Right renal cortex interstitium (tissue), 3 donors: ENCODE results near the gene SNAI3. TPM values are rescaled to one million over a fixed set of nuclear protein-coding genes. Genes with fewer than 3 reads are reported as not detected.

ENCODE experiments used
- DNase-seq, 3 donors: peaks; one replicate each; pipeline ENCODE4 v3.0.0-alpha.2; 2013; ENCODE audit warnings: low read depth in 3 of 3, low spot score in 2 of 3
- polyA plus RNA-seq, 3 donors: library from polyadenylated mRNA; unstranded; fragments of 120-200 nt; gene quantifications; one replicate each; pipeline ENCODE4 v1.2.1, GENCODE V29; 2013; ENCODE audit not compliant: insufficient read length in 3 of 3

The SNAI3 gene
- polyA plus RNA-seq, 3 donors = 0.42 to 0.62 (median 0.47) TPM

GRCh38 chr16:88706229-88706964 is 20.1 kb upstream of the SNAI3 start, which contains the start of the genes CTU2 and RNF166:
TSS of gene CTU2 (plus strand) at chr16:88706503. CDS start at chr16:88706531, 28 bp downstream.
TSS of gene RNF166 (minus strand) at chr16:88706408. CDS start at chr16:88706325, 83 bp downstream.
- peak; percentile 65 to 66 (median 65) for DNase-seq

- DNase-seq = no peak
Measured at GRCh38 chr16:88705801-88706228, 19.5 kb upstream of the SNAI3 start.

DNA sequence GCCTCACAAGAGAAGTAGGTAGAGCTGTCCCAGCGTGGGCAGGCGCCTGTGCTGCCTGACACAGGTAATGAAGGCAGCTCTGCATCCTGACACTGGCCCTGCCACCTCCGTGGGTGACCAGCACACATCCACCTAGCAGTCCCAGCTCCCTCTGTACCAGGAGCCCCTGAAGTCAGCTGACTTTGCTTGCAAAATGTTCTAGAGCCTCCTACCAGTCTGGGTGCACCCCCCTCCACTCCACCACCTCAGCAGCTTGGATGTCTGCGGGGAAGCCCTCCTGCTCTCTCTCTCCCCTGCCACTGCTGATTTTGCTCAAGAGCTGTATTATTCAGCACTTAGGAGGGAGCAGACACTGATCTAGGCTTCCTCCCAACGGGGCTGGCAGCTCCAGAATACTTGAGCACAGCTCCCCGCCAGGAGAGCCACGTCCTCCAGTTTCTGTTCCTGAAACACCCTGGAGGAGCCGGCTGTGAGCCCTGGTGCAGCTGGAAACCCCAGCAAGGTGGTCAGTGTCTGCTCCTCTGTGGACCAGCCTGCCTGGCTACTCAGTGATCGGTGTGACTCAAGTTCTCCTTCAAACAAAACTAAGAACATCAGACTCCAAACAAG is 18.9 kb upstream of the SNAI3 start:
- DNase-seq = no peak

- DNase-seq = no peak
Measured at GRCh38 chr16:88703486-88704309, 17.4 kb upstream of the SNAI3 start.

DNA sequence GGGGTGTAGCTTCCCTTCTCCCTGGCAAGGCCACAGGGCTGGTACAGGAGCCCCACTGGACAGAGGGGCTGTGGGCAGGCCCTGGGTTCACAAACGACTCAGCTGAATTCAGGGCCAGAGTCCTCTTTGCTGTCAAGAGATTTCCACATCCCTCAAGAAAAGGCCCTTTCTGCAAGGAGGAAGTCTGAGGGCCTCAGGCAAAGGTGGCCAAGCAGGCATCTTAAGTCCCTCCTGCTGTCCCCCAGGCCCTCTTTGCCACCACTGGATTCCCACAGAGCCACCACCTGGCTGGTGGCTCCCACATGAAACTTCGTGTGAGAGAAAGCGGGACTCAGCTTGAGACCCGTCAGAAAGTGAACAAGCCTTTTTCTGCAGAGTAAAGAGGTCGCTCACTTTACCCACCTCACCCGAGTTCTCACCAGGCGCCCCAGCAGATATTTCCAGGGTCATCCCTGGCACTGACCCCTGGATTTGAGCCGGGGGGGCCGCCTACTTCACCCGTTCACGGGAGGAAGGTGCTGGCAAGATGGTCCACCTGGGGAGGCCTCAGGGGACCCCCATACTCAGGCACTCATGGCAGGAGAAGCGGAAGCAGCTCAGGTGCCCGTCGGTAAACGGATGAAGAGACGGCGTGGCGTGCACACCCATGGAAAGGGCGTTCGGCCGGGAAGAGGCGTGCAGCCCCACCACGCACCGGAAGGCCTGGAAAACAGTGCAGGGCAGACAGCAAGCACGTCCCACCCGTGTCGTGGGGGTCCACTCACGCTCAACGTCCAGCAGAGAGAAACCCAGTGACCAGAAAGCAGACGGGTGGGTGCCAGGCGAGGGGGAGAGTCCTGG is 16.3 kb upstream of the SNAI3 start:
- DNase-seq = no peak

GRCh38 chr16:88701581-88702370 is 15.5 kb upstream of the SNAI3 start:
- no peak for DNase-seq

DNA sequence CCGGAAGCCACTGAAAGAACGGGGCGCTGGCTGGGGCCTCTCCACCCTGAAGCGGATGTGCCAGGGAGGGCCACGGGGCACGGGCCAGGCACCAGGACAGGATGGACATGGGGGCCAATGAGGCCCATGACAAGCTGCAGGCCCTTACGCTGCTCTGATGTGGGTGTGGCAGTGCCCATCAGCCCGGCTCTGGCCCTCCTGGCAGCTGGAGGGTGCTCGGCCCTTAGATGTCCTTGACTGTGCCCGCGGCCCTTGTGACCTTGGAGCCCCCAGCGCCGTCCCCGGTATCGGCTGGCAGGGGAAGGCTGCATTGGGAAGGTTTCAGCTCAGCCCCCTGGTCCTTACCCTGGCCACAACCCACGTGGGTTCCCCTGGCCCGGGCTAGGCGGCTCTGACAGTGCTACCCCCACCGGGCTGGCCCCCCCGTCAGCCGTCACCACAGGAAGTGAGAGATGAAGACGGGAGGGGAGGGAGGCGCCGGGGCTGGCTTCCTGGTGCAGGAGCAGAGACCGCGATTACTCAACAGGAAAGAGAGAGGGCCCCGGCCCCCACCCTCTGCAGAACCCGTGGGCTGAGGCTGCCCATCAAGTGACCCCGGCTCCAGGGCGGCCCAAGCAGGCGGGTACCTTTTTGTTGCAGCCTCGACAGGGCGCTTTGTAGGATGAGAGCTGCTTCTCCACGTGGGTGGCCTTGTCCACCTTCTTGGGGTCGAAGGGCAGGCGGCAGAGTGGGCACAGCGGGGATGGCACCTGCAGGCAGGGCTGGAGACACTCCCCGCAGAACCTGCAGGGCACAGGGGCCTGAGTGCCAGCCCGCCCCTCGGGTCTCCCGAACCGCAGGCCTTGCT is 14.6 kb upstream of the SNAI3 start:
- peak in 1 of 3 donors; percentile 40 for DNase-seq

DNA sequence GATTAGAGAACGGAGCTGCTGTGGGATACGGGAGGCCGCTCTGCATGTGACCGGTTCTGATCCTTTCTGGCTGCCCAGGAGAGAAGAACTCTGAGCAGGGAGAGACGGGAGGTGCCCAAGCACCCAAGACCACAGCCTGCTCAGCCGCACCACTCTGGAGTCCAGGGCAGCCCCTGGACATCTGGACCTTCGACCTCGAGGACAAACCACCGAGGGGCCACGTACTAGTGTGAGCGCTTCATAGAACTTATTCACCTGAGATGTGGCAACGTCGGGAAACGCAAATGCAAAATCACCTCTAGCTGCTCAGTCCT is 14.0 kb upstream of the SNAI3 start:
- DNase-seq = no peak

- DNase-seq = no peak
Measured at GRCh38 chr16:88699180-88699579, 12.9 kb upstream of the SNAI3 start.

DNA sequence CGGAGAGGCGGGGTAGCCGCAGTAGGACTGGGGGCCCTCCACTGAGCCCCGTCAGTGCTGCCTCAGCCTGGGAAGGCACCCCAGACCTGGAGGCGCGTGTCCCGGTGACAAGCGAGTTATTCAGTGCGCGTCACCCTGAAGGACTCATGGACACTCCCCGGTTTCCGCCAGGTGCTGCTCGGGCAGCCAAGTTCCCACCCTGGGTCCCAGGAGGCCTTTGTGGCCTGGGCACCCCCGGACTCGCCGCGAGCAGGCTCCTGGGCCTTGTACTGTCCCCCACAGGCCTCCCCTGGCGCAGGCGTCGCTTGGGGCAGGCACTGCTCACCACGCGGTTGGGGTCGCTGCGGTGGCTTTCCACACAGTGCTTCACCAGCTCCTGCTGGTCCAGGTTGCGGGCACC is 12.3 kb upstream of the SNAI3 start:
- DNase-seq = no peak

DNA sequence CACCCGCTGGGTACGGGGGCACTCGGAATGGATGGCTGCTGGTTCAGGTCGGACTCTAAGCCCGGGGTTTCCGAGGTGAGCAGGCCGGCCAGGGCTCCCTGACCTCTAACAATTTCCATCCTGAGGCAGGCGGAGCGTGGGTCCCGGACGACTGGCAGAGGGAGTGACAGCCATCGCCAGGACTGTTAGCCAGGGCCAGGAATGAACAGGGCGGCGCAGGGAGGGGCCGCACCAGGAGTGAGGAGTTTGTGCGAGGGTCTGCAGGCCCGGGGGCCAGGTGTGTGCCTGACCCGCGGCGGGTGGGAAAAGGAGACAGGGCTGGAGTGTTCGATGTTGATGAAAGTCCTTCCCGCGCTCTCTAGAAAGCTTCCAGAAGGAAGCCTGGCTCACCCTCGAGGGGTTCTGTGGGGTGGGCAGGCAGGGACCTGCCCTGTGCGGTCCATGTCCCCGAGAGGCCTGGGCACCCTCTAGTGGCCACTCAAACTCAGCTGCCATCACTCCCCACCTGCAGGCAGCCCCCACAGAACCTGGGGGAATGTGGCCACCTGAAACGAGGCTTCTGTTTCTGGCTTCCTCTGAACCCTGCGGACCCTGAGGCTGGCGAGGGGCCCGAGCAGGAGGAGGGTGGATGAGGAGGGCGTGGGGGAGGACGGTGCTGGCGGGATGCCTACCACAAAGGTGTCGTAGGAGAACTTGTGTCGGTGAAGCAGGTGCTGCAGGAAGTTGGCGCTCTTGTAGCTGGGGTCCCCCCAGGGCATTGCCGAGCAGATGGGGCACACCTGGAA is 11.7 kb upstream of the SNAI3 start:
- no peak for DNase-seq

GRCh38 chr16:88697116-88697830 is 11.0 kb upstream of the SNAI3 start:
- DNase-seq = no peak

DNA sequence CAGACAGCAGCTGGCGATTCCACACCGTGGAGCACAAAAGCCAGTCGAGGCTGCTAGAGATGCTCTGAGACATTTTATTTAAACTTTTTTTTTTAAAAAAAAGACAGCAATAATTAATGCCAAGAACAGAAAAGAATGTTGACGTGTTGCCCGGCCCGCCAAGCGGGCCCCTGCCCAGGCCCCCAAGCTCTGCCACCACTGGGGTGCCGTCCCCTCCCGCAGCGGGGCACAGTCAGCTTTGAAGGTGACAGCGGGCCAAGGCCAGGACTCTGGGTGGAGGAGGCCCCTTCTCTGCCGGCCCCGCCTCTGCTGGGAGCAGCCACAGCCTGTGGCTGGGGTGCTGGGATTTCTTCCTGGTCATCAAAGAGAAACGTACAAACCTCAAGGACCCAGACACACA is 10.1 kb upstream of the SNAI3 start:
- no peak for DNase-seq

GRCh38 chr16:88695753-88696152 is 9.4 kb upstream of the SNAI3 start:
- no peak for DNase-seq

- DNase-seq = no peak
Measured at GRCh38 chr16:88695218-88695617, 8.9 kb upstream of the SNAI3 start.

DNA sequence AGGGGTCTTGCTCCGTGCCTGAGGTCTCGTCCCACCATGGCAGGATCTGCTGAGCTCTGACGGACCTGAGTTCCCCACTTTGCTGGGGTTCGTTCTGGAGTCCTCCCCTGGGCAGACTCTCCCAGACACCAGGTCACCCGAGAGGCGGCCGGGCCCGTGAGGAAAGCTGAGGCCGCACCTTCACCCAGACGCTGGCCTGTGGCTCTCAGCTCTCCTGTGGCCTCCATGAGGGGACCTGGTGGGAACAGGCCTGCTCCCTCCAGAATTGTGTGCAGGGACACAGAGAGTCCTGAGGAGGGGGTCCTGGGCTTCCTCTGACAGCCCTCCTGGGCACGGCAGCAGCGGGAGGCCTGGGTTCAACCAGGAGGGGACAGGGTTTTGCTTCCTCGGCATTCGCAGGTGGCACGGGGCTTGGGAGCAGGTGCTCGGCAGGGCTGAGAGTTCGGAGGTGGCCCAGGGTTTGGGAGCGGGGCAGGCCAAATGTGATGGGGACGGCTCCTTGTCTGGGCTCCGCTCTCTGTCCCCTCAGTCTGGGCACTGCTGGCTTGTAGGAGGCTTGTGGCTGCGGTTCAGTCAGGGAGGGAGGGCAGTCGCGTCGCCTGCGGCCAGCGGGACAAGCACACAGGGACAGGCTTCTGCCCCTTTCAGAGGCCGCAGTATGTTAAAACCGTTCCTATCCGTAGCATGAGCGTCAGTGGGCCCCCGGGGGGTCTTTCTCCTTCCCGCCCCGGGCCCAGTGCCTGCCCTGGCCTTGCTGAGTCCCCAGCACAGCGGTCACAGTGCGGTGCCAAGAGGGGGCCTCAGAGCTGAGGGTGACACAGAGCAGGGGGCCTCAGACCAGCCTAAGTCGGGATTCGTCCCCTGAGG is 8.1 kb upstream of the SNAI3 start:
- DNase-seq = no peak
